ENCODE results near the gene SP110.

DNA sequence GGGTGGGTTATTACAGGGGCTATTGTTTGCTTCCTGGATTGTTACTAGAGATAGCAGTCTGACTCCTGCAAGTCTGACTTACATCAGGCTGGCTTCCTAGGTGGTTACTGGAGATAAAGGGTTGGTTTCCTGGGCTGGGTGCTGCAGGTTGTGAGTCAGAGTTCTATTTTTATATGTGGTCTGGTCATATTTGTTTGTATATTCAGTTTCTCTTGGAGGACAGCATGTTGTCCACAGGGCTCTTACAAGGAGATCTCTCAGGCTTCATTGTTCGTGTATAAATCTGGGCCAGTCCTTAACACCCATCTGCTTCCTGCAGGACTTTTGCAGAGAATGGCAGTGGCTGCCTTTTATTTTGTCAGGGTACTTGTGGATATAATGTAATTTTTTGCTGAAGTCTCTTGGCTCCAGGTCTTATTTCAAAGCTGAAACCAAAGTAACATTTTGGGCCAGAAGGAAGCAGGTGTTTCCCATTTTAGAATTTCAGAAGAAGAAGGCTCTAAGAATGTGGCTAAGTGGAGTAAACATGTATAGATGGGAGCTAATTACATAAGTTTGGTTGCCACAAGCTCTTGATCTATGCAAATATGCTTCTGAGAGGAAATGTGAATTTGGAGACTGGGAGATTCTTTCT lies 85.2 kb downstream of the SP110 start:
- no peak for TF ChIP-seq ZNF274 (IDR thresholded peaks at IDR 0.05; ENCODE audit: low read depth, low read length)
- TF ChIP-seq SUZ12 (IDR thresholded peaks at IDR 0.05; ENCODE audit: extremely low read depth, insufficient read depth, insufficient read length): no peak

Measured in NT2/D1 (cell line).